CD4-positive, alpha-beta T cell treated with Interleukin-15 for 4 hours (primary cell): ENCODE measurements around the gene FMN2.

Experiments used
- DNase-seq: peaks from one replicate; pipeline ENCODE4 v3.0.0-alpha.2; 2020; ENCODE audit warnings: low spot score

The FMN2 gene

GRCh38 chr1:240098534-240098933 is 6.9 kb downstream of the FMN2 start:
- no peak for DNase-seq

GRCh38 chr1:240099329-240099728 is 7.6 kb downstream of the FMN2 start:
- DNase-seq, result no peak

- DNase-seq, result no peak
These were observed 8.1 kb downstream of the FMN2 start for GRCh38 chr1:240099748-240100147.

GRCh38 chr1:240100371-240100934 is 8.8 kb downstream of the FMN2 start:
- no peak for DNase-seq

GRCh38 chr1:240101306-240101705 is 9.6 kb downstream of the FMN2 start:
- no peak for DNase-seq

GRCh38 chr1:240101737-240102136 is 10.1 kb downstream of the FMN2 start:
- no peak for DNase-seq

GRCh38 chr1:240104672-240105071 is 13.0 kb downstream of the FMN2 start:
- DNase-seq, result no peak

- no peak for DNase-seq
These were observed 15.5 kb downstream of the FMN2 start for GRCh38 chr1:240107058-240107684.

- no peak for DNase-seq
These were observed 17.4 kb downstream of the FMN2 start for GRCh38 chr1:240109130-240109529.

- DNase-seq, result no peak
These were observed 18.4 kb downstream of the FMN2 start for GRCh38 chr1:240109920-240110636.

- DNase-seq, result no peak
These were observed 19.9 kb downstream of the FMN2 start for GRCh38 chr1:240111558-240111957.

- DNase-seq, result no peak
These were observed 22.5 kb downstream of the FMN2 start for GRCh38 chr1:240114222-240114621.

GRCh38 chr1:240115831-240116230 is 24.1 kb downstream of the FMN2 start:
- no peak for DNase-seq

GRCh38 chr1:240116831-240117769 is 25.4 kb downstream of the FMN2 start:
- DNase-seq, result no peak

GRCh38 chr1:240117930-240118329 is 26.2 kb downstream of the FMN2 start:
- no peak for DNase-seq

- no peak for DNase-seq
These were observed 31.2 kb downstream of the FMN2 start for GRCh38 chr1:240122639-240123613.

- no peak for DNase-seq
These were observed 35.1 kb downstream of the FMN2 start for GRCh38 chr1:240126821-240127220.

GRCh38 chr1:240128366-240128765 is 36.7 kb downstream of the FMN2 start:
- no peak for DNase-seq

- no peak for DNase-seq
These were observed 42.4 kb downstream of the FMN2 start for GRCh38 chr1:240134113-240134512.

- DNase-seq, result no peak
These were observed 42.9 kb downstream of the FMN2 start for GRCh38 chr1:240134596-240134995.

- DNase-seq, result no peak
These were observed 44.7 kb downstream of the FMN2 start for GRCh38 chr1:240136402-240136801.
